ENCODE results near the gene TUT4. TPM values are rescaled to one million over a fixed set of nuclear protein-coding genes. Genes with fewer than 3 reads are reported as not detected.

TUT4 gene
- total RNA-seq, 4 donors from 2014 or later, result 90.5 to 169 (median 120) TPM

GRCh38 chr1:52432807-52433206 lies 120.1 kb downstream of the TUT4 start:
- 96 to 98% methylated on average over 8 of the region's 8 CpGs for WGBS, 2 donors
- Histone ChIP-seq H3K4me1 (no peaks in the 10 kb centered on the region), H3K4me3 (replicated peaks in 1 of 3) (no peak overlapping the region), H3K36me3 (peaks cover 18 to 39% of the 10 kb centered on the region in 2 donors), H3K9me3 (no peaks in the 10 kb centered on the region), H3K27ac (no peak overlapping the region), H3K27me3 (no peaks in the 10 kb centered on the region)
- no peak for DNase-seq
- no peak for TF ChIP-seq POLR2A (IDR thresholded peaks at IDR 0.05)
- no peak for TF ChIP-seq CTCF (IDR thresholded peaks at IDR 0.05)
- intact Hi-C loops (cut with DNase I), result no loop called here

DNA sequence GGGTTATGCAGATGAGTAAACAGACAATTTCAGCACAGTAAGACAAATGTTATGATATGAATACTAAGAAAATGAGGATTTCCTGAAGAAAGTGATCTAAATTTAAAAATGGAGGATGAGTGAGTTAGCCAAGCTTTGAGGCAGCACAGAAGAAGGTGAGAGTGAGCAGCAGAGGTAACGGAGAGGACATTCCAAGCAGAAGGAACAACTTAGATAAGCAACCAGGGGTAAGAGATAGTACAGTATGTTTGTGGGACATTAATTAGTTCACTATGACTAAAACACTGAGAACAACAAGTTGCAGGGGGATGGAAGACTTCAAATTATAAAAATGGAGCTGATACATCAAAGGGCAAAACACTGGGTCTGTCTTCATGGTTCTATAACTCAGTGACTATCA lies 125.7 kb downstream of the TUT4 start:
- no peak overlapping the region for H3K27ac ChIP-seq
- H3K4me1 ChIP-seq, result no peaks in the 10 kb centered on the region
- DNase-seq, result no peak
- TF ChIP-seq POLR2A (IDR thresholded peaks at IDR 0.05) (no peak), CTCF (IDR thresholded peaks at IDR 0.05) (no peak)
- WGBS, 2 donors, result 90 to 97% methylated on average over 1 of the region's 1 CpG
- intact Hi-C loops (cut with DNase I), result no loop called here
- H3K36me3 ChIP-seq, result peaks cover 14 to 20% of the 10 kb centered on the region in 2 donors
- no peak overlapping the region for H3K4me3 ChIP-seq (replicated peaks in 1 of 3)
- no peaks in the 10 kb centered on the region for H3K9me3 ChIP-seq
- H3K27me3 ChIP-seq, result no peaks in the 10 kb centered on the region

GRCh38 chr1:52426371-52426770 lies 126.5 kb downstream of the TUT4 start:
- H3K4me1 ChIP-seq, result no peaks in the 10 kb centered on the region
- no peaks in the 10 kb centered on the region for H3K27me3 ChIP-seq
- intact Hi-C loops (cut with DNase I), result no loop called here
- H3K4me3 ChIP-seq (replicated peaks in 1 of 3), result no peak overlapping the region
- no peak for DNase-seq
- 50 to 53% methylated on average over 3 of the region's 3 CpGs for WGBS, 2 donors
- peaks cover 14 to 20% of the 10 kb centered on the region in 2 donors for H3K36me3 ChIP-seq
- H3K9me3 ChIP-seq, result no peaks in the 10 kb centered on the region
- TF ChIP-seq CTCF (IDR thresholded peaks at IDR 0.05), result no peak
- no peak for TF ChIP-seq POLR2A (IDR thresholded peaks at IDR 0.05)
- H3K27ac ChIP-seq, result no peak overlapping the region

- DNase-seq, result no peak
- Histone ChIP-seq H3K4me3 (replicated peaks in 1 of 3) (no peak overlapping the region), H3K4me1 (no peaks in the 10 kb centered on the region), H3K9me3 (no peaks in the 10 kb centered on the region), H3K27me3 (no peaks in the 10 kb centered on the region), H3K36me3 (peaks cover 7 to 13% of the 10 kb centered on the region in 2 donors), H3K27ac (peak overlapping the region in 1 of 3 donors; percentile 12)
- TF ChIP-seq CTCF (IDR thresholded peaks at IDR 0.05), result no peak
- no peak for TF ChIP-seq POLR2A (IDR thresholded peaks at IDR 0.05)
- intact Hi-C loops (cut with DNase I), result no loop called here
- WGBS, 2 donors, result 96 to 100% methylated on average over 1 of the region's 1 CpG
Observed at GRCh38 chr1:52424813-52425212, 128.1 kb downstream of the TUT4 start.

- no peaks in the 10 kb centered on the region for H3K9me3 ChIP-seq
- DNase-seq, result no peak
- H3K27ac ChIP-seq, result peak overlapping the region in 1 of 3 donors; percentile 25
- intact Hi-C loops (cut with DNase I), result no loop called here
- no peaks in the 10 kb centered on the region for H3K27me3 ChIP-seq
- no peak overlapping the region for H3K4me3 ChIP-seq (replicated peaks in 1 of 3)
- H3K4me1 ChIP-seq, result no peaks in the 10 kb centered on the region
- H3K36me3 ChIP-seq, result peaks cover 7 to 13% of the 10 kb centered on the region in 2 donors
- TF ChIP-seq POLR2A (IDR thresholded peaks at IDR 0.05) (no peak), CTCF (IDR thresholded peaks at IDR 0.05) (no peak)
Observed at GRCh38 chr1:52424231-52424636, 128.7 kb downstream of the TUT4 start.
